ENCODE measurements around the gene APP. TPM values are rescaled to one million over a fixed set of nuclear protein-coding genes. Genes with fewer than 3 reads are reported as not detected.
"Not testable (repeated sequence)": the region's sequence is repeated elsewhere in the genome, so short reads cannot be mapped to it uniquely, and the experiment has no call there.

APP gene
- total RNA-seq, 1 donor from 2014 or later: 185 TPM

- ATAC-seq: peak; percentile 93
Measured at GRCh38 chr21:25934771-25935224, 235.8 kb downstream of the APP start.

GRCh38 chr21:25934130-25934529 lies 236.4 kb downstream of the APP start:
- no peak for ATAC-seq

GRCh38 chr21:25931765-25932164 lies 238.8 kb downstream of the APP start:
- ATAC-seq: no peak

- ATAC-seq: peak; percentile 49
Measured at GRCh38 chr21:25929856-25930520, 240.6 kb downstream of the APP start.

- no peak for ATAC-seq
Measured at GRCh38 chr21:25927195-25927880, 243.2 kb downstream of the APP start.

- peak; percentile 48 for ATAC-seq
Measured at GRCh38 chr21:25925936-25926335, 244.6 kb downstream of the APP start.

- no peak for ATAC-seq
Measured at GRCh38 chr21:25925064-25925800, 245.3 kb downstream of the APP start.

GRCh38 chr21:25918152-25918551 lies 252.4 kb downstream of the APP start:
- ATAC-seq: not testable (repeated sequence)

GRCh38 chr21:25916226-25916625 lies 254.3 kb downstream of the APP start:
- no peak for ATAC-seq

- ATAC-seq: no peak
Measured at GRCh38 chr21:25913479-25913878, 257.1 kb downstream of the APP start.

- ATAC-seq: no peak
Measured at GRCh38 chr21:25912402-25912746, 258.2 kb downstream of the APP start.

GRCh38 chr21:25911730-25912401 lies 258.7 kb downstream of the APP start:
- no peak for ATAC-seq

GRCh38 chr21:25910809-25911208 lies 259.8 kb downstream of the APP start:
- ATAC-seq: no peak

- ATAC-seq: no peak
Measured at GRCh38 chr21:25909341-25909740, 261.2 kb downstream of the APP start.

GRCh38 chr21:25908495-25908894 lies 262.1 kb downstream of the APP start:
- ATAC-seq: no peak

GRCh38 chr21:25907573-25908275 lies 262.8 kb downstream of the APP start:
- no peak for ATAC-seq

GRCh38 chr21:25906587-25906986 lies 264.0 kb downstream of the APP start:
- ATAC-seq: no peak

GRCh38 chr21:25905126-25905525 lies 265.4 kb downstream of the APP start:
- no peak for ATAC-seq

GRCh38 chr21:25904044-25904695 lies 266.4 kb downstream of the APP start:
- no peak for ATAC-seq

GRCh38 chr21:25903607-25904006 lies 267.0 kb downstream of the APP start:
- no peak for ATAC-seq

GRCh38 chr21:25901330-25901979 lies 269.1 kb downstream of the APP start:
- no peak for ATAC-seq
